HG03457 (cell line): ENCODE data around the gene MRPS22.
A peak's percentile ranks its signal among the peaks of the same experiment; 100 is the strongest.

Source experiments
- ATAC-seq: cut with Tn5 transposase; IDR thresholded peaks from one replicate; pipeline ENCODE4 v1.9.1; 2021; ENCODE audit warnings: moderate number of reproducible peaks; ENCODE audit not compliant: unreplicated experiment

MRPS22 gene

GRCh38 chr3:139311557-139311956 is 32.3 kb upstream of the MRPS22 start:
- no peak for ATAC-seq

- ATAC-seq = no peak
Observed at GRCh38 chr3:139312416-139312815, 31.4 kb upstream of the MRPS22 start.

- ATAC-seq = no peak
Observed at GRCh38 chr3:139312959-139313358, 30.9 kb upstream of the MRPS22 start.

DNA sequence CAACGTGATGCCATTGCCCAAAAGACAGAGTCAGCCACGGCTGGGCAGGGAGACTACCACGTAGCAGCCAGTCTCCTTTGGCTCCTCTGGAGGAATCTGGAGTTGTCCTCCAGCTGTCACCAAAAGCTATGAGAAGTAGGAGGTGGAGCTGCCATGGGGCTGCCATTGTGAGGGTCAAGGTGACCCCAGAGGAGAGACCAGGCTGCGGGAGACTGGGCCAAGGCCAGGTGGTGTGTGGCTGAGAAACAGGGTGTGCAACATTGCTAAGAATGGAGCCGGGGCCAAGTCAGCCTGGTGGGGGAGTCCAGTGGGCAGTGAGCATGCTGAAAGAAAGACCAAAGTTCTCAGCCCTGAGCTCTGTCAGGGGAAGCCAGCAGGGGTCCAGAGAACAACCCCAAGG is 29.9 kb upstream of the MRPS22 start:
- ATAC-seq = no peak

DNA sequence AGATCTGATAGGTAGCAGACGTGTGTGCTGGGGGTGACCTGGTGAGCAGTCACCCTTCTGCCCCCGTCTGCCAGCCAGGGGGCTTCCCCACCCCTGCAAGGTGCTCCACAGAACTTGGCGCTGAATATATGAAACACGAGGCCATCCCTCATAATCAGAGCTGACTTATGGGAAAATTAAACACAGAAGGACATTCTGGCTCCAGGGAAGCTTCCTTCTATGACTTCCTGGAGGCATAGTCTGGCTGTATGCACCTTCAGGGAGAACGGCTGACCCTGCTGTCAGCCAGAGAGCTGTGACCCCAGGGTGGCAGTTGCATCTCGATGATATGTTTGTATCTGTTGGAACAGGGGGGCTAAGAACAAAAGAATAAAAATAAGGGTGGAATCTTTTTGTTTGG is 26.6 kb upstream of the MRPS22 start:
- no peak for ATAC-seq

- ATAC-seq = no peak
Observed at GRCh38 chr3:139317660-139318430, 26.0 kb upstream of the MRPS22 start.

GRCh38 chr3:139318431-139318816 is 25.4 kb upstream of the MRPS22 start:
- no peak for ATAC-seq

DNA sequence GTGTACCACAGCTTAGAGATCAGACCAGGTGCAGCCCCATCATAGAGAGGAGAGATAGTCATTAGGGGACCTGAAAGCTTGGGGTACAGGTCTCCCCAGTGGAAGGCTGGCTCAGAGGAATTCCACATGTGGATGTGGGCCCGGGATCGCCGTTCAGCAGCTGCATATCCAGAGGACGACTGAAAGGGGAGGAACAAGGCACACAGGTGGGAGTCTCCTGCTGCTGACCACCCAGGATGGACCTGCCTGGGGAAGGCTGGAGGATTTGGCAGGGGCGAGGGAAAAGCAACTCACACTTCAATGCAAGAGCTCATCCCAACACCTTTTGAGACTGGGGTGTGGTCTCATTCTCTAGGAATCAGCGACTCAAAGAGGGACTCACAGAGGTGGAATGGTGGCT is 25.0 kb upstream of the MRPS22 start:
- ATAC-seq = no peak

DNA sequence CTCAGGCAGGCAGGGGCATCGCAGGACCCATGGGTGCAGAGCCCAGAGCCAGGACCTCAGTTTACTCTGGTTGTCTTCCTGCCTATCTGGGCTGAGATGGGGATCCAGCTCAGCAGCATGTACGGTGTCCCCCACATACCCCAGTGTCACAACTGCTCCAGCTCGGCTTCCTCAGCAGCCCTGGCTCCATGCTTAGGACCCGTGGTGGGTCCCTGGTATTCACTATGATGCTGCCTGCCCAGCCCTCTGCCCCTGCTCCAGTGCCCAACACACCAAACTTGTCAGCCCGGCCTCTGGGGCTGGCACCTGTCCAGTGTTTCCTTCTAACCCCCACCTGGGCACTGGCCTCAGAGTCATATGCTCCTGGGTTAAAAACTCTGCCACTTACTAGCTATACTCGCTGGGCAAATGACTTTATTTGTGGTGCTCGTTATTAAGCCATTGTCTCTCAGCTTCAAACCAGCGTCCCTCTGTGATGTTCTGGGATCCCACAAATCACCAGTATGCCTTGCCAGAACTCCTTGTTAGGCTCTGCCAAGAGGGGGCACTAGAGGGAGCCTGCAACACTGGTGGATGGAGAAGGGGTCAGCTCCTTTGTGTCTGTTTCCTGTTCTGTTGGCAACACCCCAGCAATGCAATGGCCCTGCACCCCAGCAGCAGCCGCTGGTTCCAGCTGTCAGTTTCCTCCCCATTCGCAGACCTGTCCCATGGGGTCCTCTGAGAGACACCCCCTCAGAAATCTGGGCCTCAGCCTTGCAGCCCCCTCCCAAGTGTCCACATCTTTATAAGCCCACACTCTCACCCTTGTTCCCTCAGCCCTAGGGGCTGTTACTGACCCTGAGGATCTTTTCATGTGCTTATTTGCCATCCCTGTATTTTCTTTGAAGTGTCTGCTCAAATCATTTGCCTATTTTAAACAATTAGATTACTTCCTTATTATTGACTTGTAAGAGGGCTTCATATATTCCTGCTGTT is 24.1 kb upstream of the MRPS22 start:
- no peak for ATAC-seq

DNA sequence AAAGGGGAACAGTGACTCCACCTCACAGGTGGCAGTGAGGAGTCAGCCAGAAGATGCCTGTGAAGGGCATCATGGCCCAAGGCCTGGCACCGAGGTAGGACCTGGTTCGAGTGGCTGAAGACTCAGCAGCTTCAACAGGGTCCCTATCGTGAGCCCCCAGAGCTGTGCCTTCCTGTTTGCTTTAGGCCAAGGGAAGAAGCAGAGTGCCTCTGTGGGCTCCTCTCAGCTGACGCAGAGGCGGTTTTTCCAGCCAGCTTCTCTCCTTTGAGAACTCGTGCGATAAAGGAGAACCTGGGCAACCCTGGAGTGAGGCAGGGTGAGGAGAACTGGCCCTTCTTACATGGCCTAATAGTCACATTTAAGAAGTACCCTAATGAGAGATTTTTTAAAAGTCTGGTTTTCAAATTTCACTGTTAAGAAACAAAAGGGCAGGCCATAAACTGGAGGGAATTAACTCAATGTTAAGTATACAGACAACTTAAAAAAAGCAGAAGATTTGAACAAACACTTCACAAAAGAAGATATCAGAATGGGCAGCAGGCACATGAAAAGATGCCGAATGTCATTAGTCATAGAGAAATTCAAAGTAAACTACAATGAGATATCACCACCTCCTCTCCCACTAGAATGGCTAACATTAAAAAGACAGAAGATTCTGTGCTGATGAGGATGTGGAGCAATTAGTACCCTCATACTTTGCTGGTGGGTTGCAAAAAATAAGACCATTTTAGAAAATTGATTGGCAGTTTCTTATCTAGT is 23.1 kb upstream of the MRPS22 start:
- ATAC-seq = no peak

DNA sequence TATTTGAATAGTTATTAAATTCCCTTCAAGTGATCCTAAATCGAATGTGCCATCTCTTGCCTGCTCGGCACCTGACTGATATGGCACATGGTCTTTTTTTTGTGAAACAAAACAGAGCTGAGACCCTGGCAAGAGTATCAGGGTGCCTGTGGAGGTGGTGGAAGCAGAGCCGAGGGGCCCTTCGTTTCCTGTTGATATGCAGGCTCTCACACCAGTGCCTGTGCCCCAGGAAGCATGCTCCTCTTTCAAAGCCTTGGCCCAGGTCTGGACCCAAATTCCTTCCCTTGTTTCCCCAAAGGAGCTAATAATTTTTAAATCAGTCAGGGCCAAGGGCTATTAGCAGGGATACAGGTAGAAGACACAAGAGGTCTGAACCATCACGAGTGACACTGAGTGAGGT is 21.5 kb upstream of the MRPS22 start:
- ATAC-seq = no peak

DNA sequence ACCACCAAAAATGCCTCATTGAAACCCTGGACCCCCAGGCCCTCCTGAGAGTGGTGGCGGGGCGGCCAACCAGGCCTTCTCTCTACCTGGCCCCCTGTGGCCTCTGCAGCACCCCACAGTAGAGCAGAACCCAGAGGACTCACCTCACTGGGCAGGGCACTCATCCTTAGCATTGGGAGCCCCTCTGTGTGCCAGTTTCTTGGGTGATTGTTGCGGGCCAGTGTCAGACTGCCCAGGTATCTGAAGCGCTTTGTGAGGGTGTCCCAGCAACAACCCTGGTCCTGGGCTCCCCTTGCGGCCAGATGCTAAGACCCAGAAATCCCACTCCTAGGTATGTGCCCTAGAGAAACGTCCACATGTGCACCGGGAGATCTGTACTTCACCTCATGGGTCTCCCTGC is 20.7 kb upstream of the MRPS22 start:
- no peak for ATAC-seq

DNA sequence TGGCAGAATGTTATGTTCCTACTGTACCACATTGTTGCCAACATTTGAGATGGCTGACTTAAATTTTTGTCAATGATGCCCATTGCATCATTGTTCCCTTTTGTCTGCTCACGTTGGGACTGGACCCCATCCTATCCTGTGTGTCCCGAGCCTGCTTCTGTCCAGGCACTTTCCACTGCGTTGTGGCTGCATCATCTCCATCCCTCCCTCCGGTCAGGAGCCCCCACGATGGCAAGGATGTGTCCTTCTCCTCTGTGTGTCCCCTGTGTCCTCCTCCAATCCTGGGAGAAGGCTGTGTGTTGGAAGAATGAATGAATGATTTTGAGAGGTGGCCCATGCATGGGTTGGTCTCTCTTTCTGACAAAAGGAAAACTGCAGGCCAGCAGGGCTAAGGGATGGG is 19.4 kb upstream of the MRPS22 start:
- ATAC-seq = no peak

DNA sequence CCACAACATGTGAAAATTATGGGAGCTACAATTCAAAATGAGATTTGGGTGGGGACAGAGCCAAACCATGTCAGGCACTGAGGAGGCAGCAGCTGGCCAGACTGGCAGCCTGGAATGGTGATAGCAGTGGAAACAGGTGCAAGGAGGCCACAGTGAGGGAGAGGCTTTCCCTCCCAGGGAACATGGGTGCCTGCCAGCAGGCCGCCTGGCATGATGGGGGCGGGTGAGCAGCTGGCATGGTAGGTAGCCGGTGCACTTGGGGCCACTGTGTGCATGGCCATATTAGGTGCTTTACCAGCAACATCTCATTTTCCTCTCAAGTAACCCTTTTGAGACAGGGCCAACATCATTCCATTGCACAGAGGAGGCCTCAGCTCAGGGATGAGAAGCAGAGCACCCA is 18.3 kb upstream of the MRPS22 start:
- ATAC-seq = no peak

DNA sequence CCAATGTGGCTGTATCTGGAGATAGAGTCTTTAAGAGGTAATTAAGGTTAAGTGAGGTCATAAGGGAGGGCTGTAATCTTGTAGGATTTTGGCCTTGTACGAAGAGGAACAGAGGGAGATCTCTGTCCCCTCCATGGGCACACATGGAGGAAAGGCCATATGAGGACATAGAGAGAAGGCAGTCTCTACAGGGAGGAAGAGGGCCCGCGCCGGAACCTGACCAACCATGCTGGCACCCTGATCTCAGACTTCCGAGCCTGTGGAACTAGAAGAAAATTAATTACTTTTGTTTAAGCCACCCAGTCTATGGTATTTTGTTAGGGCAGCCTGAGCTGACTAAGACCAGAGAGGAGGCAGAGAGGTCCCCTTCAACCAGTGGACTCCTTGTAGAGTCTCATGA is 17.7 kb upstream of the MRPS22 start:
- ATAC-seq = no peak

- no peak for ATAC-seq
Observed at GRCh38 chr3:139326707-139327106, 17.1 kb upstream of the MRPS22 start.

- no peak for ATAC-seq
Observed at GRCh38 chr3:139327231-139327630, 16.6 kb upstream of the MRPS22 start.

GRCh38 chr3:139327861-139328260 is 16.0 kb upstream of the MRPS22 start:
- ATAC-seq = no peak

DNA sequence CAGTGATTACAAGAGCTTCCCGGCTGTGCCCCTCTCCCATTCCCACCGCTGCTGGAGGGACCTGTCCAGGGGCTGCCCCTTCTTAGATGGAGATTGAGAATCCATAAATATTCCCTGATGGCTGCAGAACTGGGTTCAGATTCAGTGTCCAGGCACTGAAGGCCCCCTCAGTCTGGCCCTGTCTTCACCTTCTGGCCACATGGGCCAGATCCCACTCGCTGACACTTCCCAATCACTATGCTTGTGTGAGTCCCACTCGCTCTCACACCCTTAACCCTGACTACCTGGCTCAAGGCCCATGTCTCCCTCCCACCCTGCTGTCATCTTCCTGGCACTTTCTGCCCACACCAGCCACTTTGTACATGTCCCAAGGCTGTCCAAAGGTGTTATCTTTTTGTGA is 15.5 kb upstream of the MRPS22 start:
- no peak for ATAC-seq

DNA sequence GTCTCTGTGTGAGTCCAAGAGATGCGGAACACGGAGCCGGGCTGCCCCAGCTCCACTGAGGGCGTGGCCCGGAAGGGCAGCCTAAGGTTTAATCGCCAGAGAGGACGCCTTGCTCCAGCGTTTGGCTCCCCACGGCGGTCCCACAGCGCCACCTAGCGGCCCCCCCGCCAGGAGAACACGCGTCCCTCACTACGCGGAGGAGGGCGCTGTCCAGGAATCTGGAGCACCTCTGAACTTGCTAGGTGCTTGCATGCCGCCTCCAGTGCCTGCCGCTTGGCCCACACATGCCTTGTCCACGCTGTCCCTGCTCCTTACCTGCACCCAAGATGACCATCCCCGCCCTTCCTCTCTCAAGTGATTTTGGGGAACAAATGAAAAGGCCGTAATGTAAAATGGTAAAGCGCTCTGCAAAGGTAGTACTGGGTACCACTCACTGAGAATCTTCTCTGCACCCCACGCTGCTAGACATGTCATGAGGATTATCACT is 14.4 kb upstream of the MRPS22 start:
- ATAC-seq = peak; percentile 90

- ATAC-seq = no peak
Observed at GRCh38 chr3:139332092-139332491, 11.7 kb upstream of the MRPS22 start.
